ENCODE data around the gene TM7SF2. TPM values are rescaled to one million over a fixed set of nuclear protein-coding genes. Genes with fewer than 3 reads are reported as not detected.
A peak's percentile ranks its signal among the peaks of the same experiment; 100 is the strongest.

TM7SF2 gene
- total RNA-seq, 1 experiment from 2014 or later = 44.2 TPM

DNA sequence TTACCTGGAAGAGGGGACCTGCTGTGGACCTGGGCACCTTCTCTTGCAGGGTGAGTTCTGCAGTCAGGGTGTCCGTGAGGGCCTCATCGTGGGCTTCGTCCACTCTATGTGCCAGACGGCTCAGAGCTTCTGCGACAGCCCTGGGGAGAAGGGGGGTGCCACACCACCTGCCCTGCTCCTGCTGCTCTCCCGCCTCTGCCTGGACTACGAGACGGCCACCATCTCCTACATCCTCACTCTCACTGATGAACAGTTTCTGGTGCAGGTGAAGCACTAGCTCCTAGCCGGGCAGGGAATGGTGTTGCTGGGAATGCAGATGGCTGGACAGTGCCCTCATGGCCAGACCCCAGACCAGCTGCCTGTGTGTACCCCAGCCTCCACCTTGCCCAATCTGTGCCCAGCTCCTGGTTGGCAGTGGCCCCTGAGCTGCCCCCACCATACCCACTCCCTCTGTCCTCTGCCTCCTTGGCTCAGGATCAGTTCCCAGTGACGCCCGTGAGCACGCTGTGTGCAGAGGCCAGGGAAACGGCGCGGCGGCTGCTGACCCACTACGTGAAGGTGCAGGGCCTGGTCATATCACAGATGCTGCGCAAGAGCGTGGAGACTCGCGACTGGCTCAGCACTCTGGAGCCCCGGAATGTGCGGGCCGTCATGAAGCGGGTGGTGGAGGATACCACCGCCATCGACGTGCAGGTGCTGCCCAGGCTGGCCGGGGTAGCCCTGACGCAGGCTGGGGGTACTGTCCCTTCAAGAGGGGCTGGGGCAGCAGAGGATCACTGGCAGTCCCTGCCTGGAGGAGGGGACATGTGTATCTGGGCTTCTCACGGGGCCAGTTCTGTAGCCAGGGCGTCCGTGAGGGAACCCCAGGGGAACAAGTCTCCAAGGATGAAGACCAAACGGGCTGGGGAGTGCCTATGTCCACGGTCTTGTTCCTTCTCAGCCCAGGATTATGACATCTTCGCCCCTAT, 2.2 kb upstream of the TM7SF2 start:
- peaks cover 9% of the 10 kb centered on the region for H3K4me1 ChIP-seq (ENCODE audit: insufficient read depth, low read length)
- TF ChIP-seq EZH2 (IDR thresholded peaks at IDR 0.05; ENCODE audit: low read length, unreplicated experiment) (no peak), EZH2phosphoT487 (IDR thresholded peaks at IDR 0.05; ENCODE audit: borderline replicate concordance, low read length) (no peak)
- no peaks in the 10 kb centered on the region for H3F3A ChIP-seq (ENCODE audit: low read length, unreplicated experiment)
- no peaks in the 10 kb centered on the region for H3K27me3 ChIP-seq (ENCODE audit: low read length)
- H3K9me3 ChIP-seq (ENCODE audit: low read length) = no peaks in the 10 kb centered on the region
- H3K36me3 ChIP-seq (ENCODE audit: low read depth, low read length) = no peaks in the 10 kb centered on the region
- intact Hi-C loops (cut with micrococcal nuclease) = no loop called here
- H3K9me2 ChIP-seq (replicated peaks; ENCODE audit: low read length) = no peaks in the 10 kb centered on the region
- H3K4me2 ChIP-seq (ENCODE audit: low read length) = no peak overlapping the region
- DNase-seq (no peak), ATAC-seq (no peak)
- H3K4me3 ChIP-seq (ENCODE audit: low read length) = no peak overlapping the region
- no peak overlapping the region for H3K27ac ChIP-seq (ENCODE audit: low read length)
- ChIA-PET POLR2A (ENCODE audit: unreplicated experiment) (no interaction called here), CTCF (interaction anchor here (0.6 to 1.3 kb wide), 3 partner anchors 10 to 224 kb away, joined by 3 read pairs; partner anchors contain the start of genes DPF2, FAU and MRPL49)
- H3K9ac ChIP-seq (ENCODE audit: low read length) = no peak overlapping the region
- no peaks in the 10 kb centered on the region for H4K20me1 ChIP-seq (ENCODE audit: low read length)
- peaks cover 10% of the 10 kb centered on the region for H3K79me2 ChIP-seq (ENCODE audit: low read length)
- no TSS peak for BruUV-seq (replicated peaks)
- no peak overlapping the region for H2AFZ ChIP-seq (ENCODE audit: low read length)

DNA sequence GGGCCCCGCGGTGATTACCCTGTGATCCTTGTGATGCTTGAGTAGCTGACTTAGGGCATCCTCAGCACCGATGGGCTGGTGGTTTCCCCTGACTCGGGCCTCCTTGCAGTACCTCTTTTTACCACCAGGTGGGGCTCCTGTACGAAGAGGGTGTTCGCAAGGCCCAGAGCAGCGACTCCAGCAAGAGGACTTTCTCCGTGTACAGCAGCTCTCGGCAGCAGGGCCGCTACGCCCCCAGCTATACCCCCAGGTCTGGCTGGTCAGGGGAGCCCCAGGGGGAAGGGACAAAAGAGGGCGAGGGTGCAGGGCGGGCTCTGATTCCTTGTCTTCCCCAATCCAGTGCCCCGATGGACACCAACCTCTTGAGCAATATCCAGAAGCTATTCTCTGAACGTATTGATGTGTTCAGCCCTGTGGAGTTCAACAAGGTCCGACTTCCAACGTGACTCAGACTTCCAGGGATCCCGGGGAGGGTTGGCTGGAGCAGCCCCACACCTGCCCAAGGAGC, 1.3 kb upstream of the TM7SF2 start:
- no peak overlapping the region for H3K9ac ChIP-seq (ENCODE audit: low read length)
- no peak overlapping the region for H3K27ac ChIP-seq (ENCODE audit: low read length)
- no peaks in the 10 kb centered on the region for H3K27me3 ChIP-seq (ENCODE audit: low read length)
- BruUV-seq (replicated peaks) = no TSS peak
- DNase-seq (peak; percentile 96), ATAC-seq (peak; percentile 44)
- H3K36me3 ChIP-seq (ENCODE audit: low read depth, low read length) = no peaks in the 10 kb centered on the region
- no peaks in the 10 kb centered on the region for H3F3A ChIP-seq (ENCODE audit: low read length, unreplicated experiment)
- H3K9me3 ChIP-seq (ENCODE audit: low read length) = no peaks in the 10 kb centered on the region
- intact Hi-C loops (cut with micrococcal nuclease) = no loop called here
- H3K79me2 ChIP-seq (ENCODE audit: low read length) = peaks cover 6% of the 10 kb centered on the region
- H3K4me3 ChIP-seq (ENCODE audit: low read length) = no peak overlapping the region
- ChIA-PET POLR2A (ENCODE audit: unreplicated experiment) (no interaction called here), CTCF (interaction anchor here (0.6 to 1.3 kb wide), 3 partner anchors 12 to 223 kb away, joined by 3 to 4 read pairs (median 3); partner anchors contain the start of genes DPF2, FAU, MRPL49 and POLA2)
- no peak overlapping the region for H2AFZ ChIP-seq (ENCODE audit: low read length)
- no peaks in the 10 kb centered on the region for H3K9me2 ChIP-seq (replicated peaks; ENCODE audit: low read length)
- H3K4me2 ChIP-seq (ENCODE audit: low read length) = peak overlapping the region; percentile 8; the same call in 1 of the 2 replicates
- no peaks in the 10 kb centered on the region for H4K20me1 ChIP-seq (ENCODE audit: low read length)
- TF ChIP-seq, protein P1, sequence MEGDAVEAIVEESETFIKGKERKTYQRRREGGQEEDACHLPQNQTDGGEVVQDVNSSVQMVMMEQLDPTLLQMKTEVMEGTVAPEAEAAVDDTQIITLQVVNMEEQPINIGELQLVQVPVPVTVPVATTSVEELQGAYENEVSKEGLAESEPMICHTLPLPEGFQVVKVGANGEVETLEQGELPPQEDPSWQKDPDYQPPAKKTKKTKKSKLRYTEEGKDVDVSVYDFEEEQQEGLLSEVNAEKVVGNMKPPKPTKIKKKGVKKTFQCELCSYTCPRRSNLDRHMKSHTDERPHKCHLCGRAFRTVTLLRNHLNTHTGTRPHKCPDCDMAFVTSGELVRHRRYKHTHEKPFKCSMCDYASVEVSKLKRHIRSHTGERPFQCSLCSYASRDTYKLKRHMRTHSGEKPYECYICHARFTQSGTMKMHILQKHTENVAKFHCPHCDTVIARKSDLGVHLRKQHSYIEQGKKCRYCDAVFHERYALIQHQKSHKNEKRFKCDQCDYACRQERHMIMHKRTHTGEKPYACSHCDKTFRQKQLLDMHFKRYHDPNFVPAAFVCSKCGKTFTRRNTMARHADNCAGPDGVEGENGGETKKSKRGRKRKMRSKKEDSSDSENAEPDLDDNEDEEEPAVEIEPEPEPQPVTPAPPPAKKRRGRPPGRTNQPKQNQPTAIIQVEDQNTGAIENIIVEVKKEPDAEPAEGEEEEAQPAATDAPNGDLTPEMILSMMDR (conservative IDR thresholded peaks at IDR 0.05; ENCODE audit: low read depth, low read length) = peak; percentile 98
- no peak for TF ChIP-seq EZH2 (IDR thresholded peaks at IDR 0.05; ENCODE audit: low read length, unreplicated experiment)
- peaks cover 9% of the 10 kb centered on the region for H3K4me1 ChIP-seq (ENCODE audit: insufficient read depth, low read length)

DNA sequence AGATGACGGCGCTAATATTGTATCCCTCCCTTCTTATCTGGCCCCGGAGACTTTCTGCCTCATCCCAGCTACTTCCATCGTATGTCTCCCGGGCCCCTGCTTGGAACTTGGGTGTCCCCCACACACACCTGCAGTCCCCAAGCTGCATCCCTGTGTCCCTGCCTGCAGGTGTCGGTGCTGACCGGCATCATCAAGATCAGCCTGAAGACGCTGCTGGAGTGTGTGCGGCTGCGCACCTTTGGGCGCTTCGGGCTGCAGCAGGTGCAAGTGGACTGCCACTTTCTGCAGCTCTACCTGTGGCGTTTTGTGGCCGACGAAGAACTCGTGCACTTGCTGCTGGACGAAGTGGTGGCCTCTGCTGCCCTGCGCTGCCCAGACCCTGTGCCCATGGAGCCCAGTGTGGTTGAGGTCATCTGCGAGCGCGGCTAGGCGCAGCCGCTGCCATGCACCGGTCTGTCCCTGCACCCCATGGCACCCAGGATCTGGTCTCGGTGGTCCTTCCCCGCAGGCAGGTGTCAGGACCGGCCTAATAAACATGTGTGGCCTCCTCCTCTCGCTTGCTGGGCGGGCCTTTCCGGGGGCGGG, 421 bp upstream of the TM7SF2 start:
- DNase-seq (no peak), ATAC-seq (no peak)
- intact Hi-C loops (cut with micrococcal nuclease) = no loop called here
- no peaks in the 10 kb centered on the region for H3K9me2 ChIP-seq (replicated peaks; ENCODE audit: low read length)
- no peaks in the 10 kb centered on the region for H3K9me3 ChIP-seq (ENCODE audit: low read length)
- no peaks in the 10 kb centered on the region for H3K36me3 ChIP-seq (ENCODE audit: low read depth, low read length)
- no peak overlapping the region; the same call in 1 of the 2 replicates for H3K4me3 ChIP-seq (ENCODE audit: low read length)
- ChIA-PET CTCF (interaction anchor here (0.5 to 1.3 kb wide), 4 partner anchors 11 to 323 kb away, joined by 3 to 5 read pairs (median 4); partner anchors contain the start of genes FAU and MRPL49), POLR2A (ENCODE audit: unreplicated experiment) (interaction anchor here (0.6 to 1.0 kb wide), 3 partner anchors 11 to 333 kb away, joined by 3 to 4 read pairs (median 3); partner anchors contain the start of genes FAU, MRPL49 and SF1)
- H2AFZ ChIP-seq (ENCODE audit: low read length) = no peak overlapping the region
- no peaks in the 10 kb centered on the region for H4K20me1 ChIP-seq (ENCODE audit: low read length)
- BruUV-seq (replicated peaks) = no TSS peak
- H3K4me1 ChIP-seq (ENCODE audit: insufficient read depth, low read length) = peaks cover 14% of the 10 kb centered on the region
- no peak overlapping the region for H3K9ac ChIP-seq (ENCODE audit: low read length)
- no peaks in the 10 kb centered on the region for H3K27me3 ChIP-seq (ENCODE audit: low read length)
- H3K4me2 ChIP-seq (ENCODE audit: low read length) = peak overlapping the region; percentile 97
- H3F3A ChIP-seq (ENCODE audit: low read length, unreplicated experiment) = no peaks in the 10 kb centered on the region
- peaks cover 11% of the 10 kb centered on the region for H3K79me2 ChIP-seq (ENCODE audit: low read length)
- H3K27ac ChIP-seq (ENCODE audit: low read length) = no peak overlapping the region
- TF ChIP-seq, protein P1 (conservative IDR thresholded peaks at IDR 0.05; ENCODE audit: low read depth, low read length) = no peak
- TF ChIP-seq EZH2phosphoT487 (IDR thresholded peaks at IDR 0.05; ENCODE audit: borderline replicate concordance, low read length) (no peak), EZH2 (IDR thresholded peaks at IDR 0.05; ENCODE audit: low read length, unreplicated experiment) (no peak)
